22Rv1 (cell line): ENCODE measurements around the gene ARHGAP6.

Source experiments
- CTCF ChIP-seq: fragments of 450-650 bp; IDR thresholded peaks from 2 replicates; pipeline ENCODE4 v1.5.1; 2017; ENCODE audit warnings: mild to moderate bottlenecking
- ZFX ChIP-seq: fragments of 450-650 bp; IDR thresholded peaks from 2 replicates; pipeline ENCODE4 v1.6.1; 2017; ENCODE audit warnings: antibody characterized with exemption, borderline replicate concordance

GRCh38 chrX:11375614-11376119, 290.1 kb downstream of the ARHGAP6 start:
- TF ChIP-seq CTCF (no peak), ZFX (no peak)
